K562 (cell line): ENCODE results near the gene TXNL4A. TPM values are rescaled to one million over a fixed set of nuclear protein-coding genes. Genes with fewer than 3 reads are reported as not detected.

Source experiments
- ATAC-seq: fragments of 200-7000 bp; cut with Tn5 transposase; 3 replicates; pipeline ENCODE4 v1.9.1; 2020; ENCODE audit warnings: moderate library complexity
- BruUV-seq: library from RNA; stranded (reverse); fragments of 400-500 nt; replicated peaks from 2 replicates; lab custom pipeline; 2021; lab: Mats Ljungman, UMichigan
- CTCF ChIA-PET: fragments of 300-600 bp; formaldehyde crosslinking; extraction: SDS; loops from one replicate; lab custom pipeline; 2021; ENCODE audit warnings: low intra/inter-chr PET ratio; lab: Yijun Ruan, JAX
- POLR2A ChIA-PET: fragments of 300-600, 350-650 bp; sonication (Branson Sonifier 250); formaldehyde crosslinking; extraction: SDS; loops from one replicate; lab custom pipeline; 2021; ENCODE audit warnings: antibody characterized with exemption, inconsistent platforms; lab: Yijun Ruan, JAX
- DNase-seq, 4 experiments: peaks; one replicate each; pipeline versions ENCODE4 v3.0.0 to v3.0.0-alpha.2; 2011 to 2018; ENCODE audit warnings: low spot score in 3 of 4, mixed read lengths in 3 of 4; ENCODE audit errors: extremely low read depth in 1 of 4
- FAIRE-seq: peaks from 2 replicates; lab custom pipeline; 2011; peaks lifted over from hg19 to GRCh38; lab: Jason Lieb, UNC
- H2AFZ ChIP-seq: 2 replicates; pipeline ENCODE4 v1.6.0; 2011; ENCODE audit warnings: low read depth, low read length, control low read depth, inconsistent platforms
- H3K27ac ChIP-seq: fragments of 200-600 bp; 3 replicates; pipeline ENCODE4 v1.8.0; 2011; ENCODE audit warnings: low read depth, mild to moderate bottlenecking, control low read depth, inconsistent platforms, low read length, moderate library complexity, mixed read lengths; ENCODE audit errors: extremely low read depth
- H3K27me3 ChIP-seq, 2 experiments: fragments of 300-600 bp in 1 of 2; 2 replicates in 1 of 2; 3 replicates in 1 of 2; pipeline versions ENCODE4 v1.6.0 to v1.8.0; 2011; ENCODE audit warnings: inconsistent platforms in 2 of 2, low read length in 2 of 2, mild to moderate bottlenecking in 1 of 2, mixed read lengths in 1 of 2, moderate library complexity in 1 of 2; ENCODE audit not compliant: control insufficient read depth in 2 of 2, insufficient read depth in 2 of 2
- H3K36me3 ChIP-seq: fragments of 300-600 bp; 3 replicates; pipeline ENCODE4 v1.8.0; 2011; ENCODE audit warnings: mild to moderate bottlenecking, low read length, inconsistent platforms; ENCODE audit not compliant: control insufficient read depth, insufficient read depth
- H3K4me1 ChIP-seq, 2 experiments: fragments of 200-600 bp in 1 of 2; replicated peaks in 1 of 2; 2 replicates in 1 of 2; 3 replicates in 1 of 2; pipeline versions ENCODE4 v1.5.1 to v1.8.0; 2011; ENCODE audit warnings: inconsistent platforms in 2 of 2, low read length in 2 of 2, mild to moderate bottlenecking in 1 of 2, mixed read lengths in 1 of 2, moderate library complexity in 1 of 2; ENCODE audit not compliant: control insufficient read depth in 2 of 2, insufficient read depth in 2 of 2
- H3K4me2 ChIP-seq: 2 replicates; pipeline ENCODE4 v1.6.1; 2011; ENCODE audit warnings: low read length, control low read depth, inconsistent platforms, mixed read lengths; ENCODE audit not compliant: insufficient read depth
- H3K4me3 ChIP-seq: fragments of 200-600 bp; sonication (generic), shearing (Covaris generic); 2 replicates; pipeline ENCODE4 v1.5.1; 2016; ENCODE audit warnings: control low read depth, inconsistent platforms
- H3K79me2 ChIP-seq: fragments of 200-600 bp; 3 replicates; pipeline ENCODE4 v1.8.0; 2011; ENCODE audit warnings: low read length, inconsistent platforms; ENCODE audit not compliant: control insufficient read depth, insufficient read depth
- H3K9ac ChIP-seq, 2 experiments: 2 replicates each; pipeline versions ENCODE4 v1.6.0 to v1.6.1; 2011; ENCODE audit warnings: low read depth in 2 of 2, low read length in 2 of 2, control low read depth in 1 of 2, inconsistent platforms in 1 of 2, mild to moderate bottlenecking in 1 of 2, mixed read lengths in 1 of 2; ENCODE audit not compliant: insufficient read depth in 1 of 2
- H3K9me1 ChIP-seq: one replicate; pipeline ENCODE4 v1.6.0; 2011; ENCODE audit warnings: inconsistent platforms, mild to moderate bottlenecking, low read length, moderate library complexity; ENCODE audit not compliant: control insufficient read depth, insufficient read depth
- H3K9me3 ChIP-seq: replicated peaks from 2 replicates; pipeline ENCODE4 v1.5.1; 2011; ENCODE audit warnings: low read depth, low read length, inconsistent platforms; ENCODE audit not compliant: control insufficient read depth, insufficient read depth
- H4K20me1 ChIP-seq: replicated peaks from 2 replicates; pipeline ENCODE4 v1.6.1; 2011; ENCODE audit warnings: low read length, inconsistent platforms, mixed read lengths; ENCODE audit not compliant: control insufficient read depth, insufficient read depth
- BRF1 ChIP-seq: IDR thresholded peaks from 3 replicates; pipeline ENCODE4 v1.6.1; 2011; ENCODE audit warnings: borderline replicate concordance, mild to moderate bottlenecking; ENCODE audit not compliant: insufficient read length; ENCODE audit errors: extremely low read depth
- CBX3 ChIP-seq, 2 experiments: IDR thresholded peaks; 1 replicate in 1 of 2; 2 replicates in 1 of 2; pipeline ENCODE4 v1.6.1; 2012; ENCODE audit warnings: inconsistent platforms in 2 of 2, low read length in 2 of 2, borderline replicate concordance in 1 of 2, control low read depth in 1 of 2
- CHD1 ChIP-seq: fragments of 200-600 bp; sonication (generic); IDR thresholded peaks from one replicate; pipeline ENCODE4 v1.6.1; 2012; ENCODE audit warnings: mild to moderate bottlenecking, moderate library complexity, low read length, inconsistent platforms
- ELF4 ChIP-seq: fragments of 450-650 bp; formaldehyde crosslinking; IDR thresholded peaks from 2 replicates; pipeline ENCODE4 v1.4.0; 2022; ENCODE audit warnings: missing genetic modification characterization
- NFE2 ChIP-seq: IDR thresholded peaks from 2 replicates; pipeline ENCODE4 v1.6.1; 2014; ENCODE audit warnings: antibody characterized with exemption, low read depth
- NFIX ChIP-seq: fragments of 250-450 bp; sonication (Bioruptor Pico); IDR thresholded peaks from 2 replicates; pipeline ENCODE4 v1.4.0; 2020; ENCODE audit warnings: low read depth, mild to moderate bottlenecking, moderate library complexity
- STAT5A ChIP-seq: IDR thresholded peaks from 2 replicates; pipeline ENCODE4 v1.6.1; 2012; ENCODE audit warnings: low read length, inconsistent platforms, borderline replicate concordance
- TAL1 ChIP-seq: fragments of 450-650 bp; IDR thresholded peaks from 2 replicates; pipeline ENCODE4 v1.6.1; 2016; ENCODE audit warnings: mild to moderate bottlenecking
- TRIM28 ChIP-seq: fragments of 450-650 bp; IDR thresholded peaks from 2 replicates; pipeline ENCODE4 v1.6.1; 2017
- ZNF224 ChIP-seq: sonication (generic); formaldehyde crosslinking; IDR thresholded peaks from 2 replicates; pipeline ENCODE4 v1.8.0; 2022; ENCODE audit warnings: mild to moderate bottlenecking, missing genetic modification reagents
- ZNF232 ChIP-seq: sonication (generic); formaldehyde crosslinking; IDR thresholded peaks from 2 replicates; pipeline ENCODE4 v1.8.0; 2022; ENCODE audit warnings: mild to moderate bottlenecking, missing genetic modification reagents
- ZNF695 ChIP-seq: fragments of 450-650 bp; formaldehyde crosslinking; IDR thresholded peaks from 2 replicates; pipeline ENCODE4 v1.4.0; 2020; ENCODE audit warnings: mild to moderate bottlenecking, moderate library complexity
- ZNF778 ChIP-seq: fragments of 450-650 bp; formaldehyde crosslinking; IDR thresholded peaks from 2 replicates; pipeline ENCODE4 v1.4.0; 2020; ENCODE audit warnings: mild to moderate bottlenecking, moderate library complexity
- WGBS: fragments of 100-300 bp; shearing (Covaris generic); methylation state at CpG from one replicate; pipeline ENCODE4 v1.1.6; 2016; ENCODE audit warnings: low coverage, mixed read lengths; ENCODE audit not compliant: insufficient coverage; ENCODE audit errors: missing lambda C conversion rate; 5-methylcytosine and 5-hydroxymethylcytosine counted together
- in situ Hi-C: fragments of 300-500 bp; cut with MboI; formaldehyde crosslinking; loops from 4 replicates; pipeline ENCODE4 v1.15.0; 2018; ENCODE audit warnings: inconsistent platforms, mixed read lengths
- intact Hi-C: fragments of 100-400 bp; cut with micrococcal nuclease; formaldehyde crosslinking; loops from 2 replicates; pipeline ENCODE4 v1.14.2; 2022
- polyA plus RNA-seq, 8 experiments: library from polyadenylated mRNA; depleted of rRNA in 4 of 8; stranded (reverse) in 5 of 8; unstranded in 3 of 8; fragments of >200 nt; fragmentation: Nextera tagmentation in 2 of 8; fragmentation: Illumina TruSeq in 1 of 8; extraction: Ambion mirVana in 2 of 8; extraction: Trizol in 1 of 8; gene quantifications; 2 replicates each; pipeline versions ENCODE4 v1.2.1 to v1.2.3, GENCODE V29; 2011 to 2014; ENCODE audit warnings: inconsistent platforms in 1 of 8, missing spikeins in 1 of 8
- total RNA-seq, 7 experiments: library from RNA; depleted of rRNA in 6 of 7; stranded (reverse); fragments of >200 nt in 6 of 7; fragmentation: Illumina TruSeq in 2 of 7; extraction: Trizol in 2 of 7; gene quantifications; 2 replicates each; pipeline versions ENCODE4 v1.2.1 to v1.2.3, GENCODE V29; 2011 to 2021; ENCODE audit warnings: low replicate concordance in 1 of 7
- TF ChIP-seq, protein P1 (sequence below), 2 experiments: fragments of 450-650 bp in 1 of 2; sonication (generic) in 1 of 2; formaldehyde crosslinking in 1 of 2; IDR thresholded peaks; 2 replicates each; pipeline versions ENCODE4 v1.7.1 to v1.9.0; 2016 to 2022; ENCODE audit warnings: inconsistent platforms in 1 of 2, mild to moderate bottlenecking in 1 of 2, missing genetic modification reagents in 1 of 2

TXNL4A gene
- total and polyA plus RNA-seq, 9 of the 15 experiments (the other 6 are each of a cell fraction or from before 2014, with no cell fraction given), result 27.0 to 132 (median 87.5) TPM

DNA sequence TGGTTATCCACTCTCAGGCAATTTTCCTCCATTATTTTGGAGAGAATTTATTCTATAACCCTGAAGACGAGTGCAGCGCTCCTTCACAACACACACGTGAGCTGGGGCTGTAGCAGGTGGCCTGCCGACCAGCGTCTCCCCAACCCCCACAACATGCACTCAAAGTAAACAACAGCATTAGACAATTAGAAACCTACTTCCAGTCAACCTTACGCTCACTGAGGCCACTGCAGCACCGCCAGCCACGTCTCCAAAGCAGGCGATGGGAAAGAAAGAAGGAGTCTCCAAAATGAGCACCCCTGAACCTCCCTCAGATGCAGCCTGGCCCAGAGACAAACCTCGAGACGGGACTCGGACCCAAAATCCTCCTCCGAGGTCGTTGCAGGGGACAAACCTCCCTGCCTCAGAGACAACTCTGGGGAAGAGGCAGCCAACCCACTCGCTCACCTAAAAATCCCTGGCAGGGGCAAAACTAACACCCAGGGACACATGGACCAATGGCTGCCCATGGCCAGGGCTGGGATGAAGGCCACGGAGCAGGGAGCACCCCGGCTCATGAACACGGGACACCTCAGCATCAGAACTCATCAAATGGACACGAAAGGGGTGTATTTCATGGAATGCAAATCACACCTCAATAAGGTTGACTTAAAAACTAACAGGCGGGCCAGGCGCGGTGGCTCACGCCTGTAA lies 39.5 kb downstream of the TXNL4A start:
- WGBS, result 94% methylated on average over 14 of the region's 23 CpGs
- peaks cover 7% of the 10 kb centered on the region for H4K20me1 ChIP-seq
- H3K27ac ChIP-seq, result no peak overlapping the region
- intact Hi-C loops (no loop called here), in situ Hi-C loops (no loop called here)
- no peaks in the 10 kb centered on the region for H3K36me3 ChIP-seq
- H3K4me1 ChIP-seq, result peaks cover 4 to 47% of the 10 kb centered on the region in 2 experiments; a peak in 4 of 5 replicates
- BruUV-seq, result no TSS peak
- H3K27me3 ChIP-seq, result no peaks in the 10 kb centered on the region
- H3K4me3 ChIP-seq, result no peak overlapping the region
- CTCF ChIA-PET, result no interaction called here
- POLR2A ChIA-PET, result interaction anchor here (0.9 to 1.1 kb wide), 2 partner anchors 12 to 13 kb away, joined by 3 read pairs; no protein-coding TSS in a partner anchor
- peaks cover 8% of the 10 kb centered on the region; the same call in 1 of the 3 replicates for H3K79me2 ChIP-seq
- H2AFZ ChIP-seq, result no peak overlapping the region
- no peak overlapping the region for H3K4me2 ChIP-seq
- ATAC-seq (no peak), DNase-seq (no peak), FAIRE-seq (no peak)
- no peak overlapping the region for H3K9ac ChIP-seq
- no peaks in the 10 kb centered on the region for H3K9me1 ChIP-seq
- H3K9me3 ChIP-seq, result no peaks in the 10 kb centered on the region
- TF ChIP-seq BRF1, result no peak
- TF ChIP-seq ZNF232 (CRISPR knock-in tag), result no peak
- no peak for TF ChIP-seq NFE2
- no peak for TF ChIP-seq TRIM28
- TF ChIP-seq TAL1, result no peak
- TF ChIP-seq, protein P1, sequence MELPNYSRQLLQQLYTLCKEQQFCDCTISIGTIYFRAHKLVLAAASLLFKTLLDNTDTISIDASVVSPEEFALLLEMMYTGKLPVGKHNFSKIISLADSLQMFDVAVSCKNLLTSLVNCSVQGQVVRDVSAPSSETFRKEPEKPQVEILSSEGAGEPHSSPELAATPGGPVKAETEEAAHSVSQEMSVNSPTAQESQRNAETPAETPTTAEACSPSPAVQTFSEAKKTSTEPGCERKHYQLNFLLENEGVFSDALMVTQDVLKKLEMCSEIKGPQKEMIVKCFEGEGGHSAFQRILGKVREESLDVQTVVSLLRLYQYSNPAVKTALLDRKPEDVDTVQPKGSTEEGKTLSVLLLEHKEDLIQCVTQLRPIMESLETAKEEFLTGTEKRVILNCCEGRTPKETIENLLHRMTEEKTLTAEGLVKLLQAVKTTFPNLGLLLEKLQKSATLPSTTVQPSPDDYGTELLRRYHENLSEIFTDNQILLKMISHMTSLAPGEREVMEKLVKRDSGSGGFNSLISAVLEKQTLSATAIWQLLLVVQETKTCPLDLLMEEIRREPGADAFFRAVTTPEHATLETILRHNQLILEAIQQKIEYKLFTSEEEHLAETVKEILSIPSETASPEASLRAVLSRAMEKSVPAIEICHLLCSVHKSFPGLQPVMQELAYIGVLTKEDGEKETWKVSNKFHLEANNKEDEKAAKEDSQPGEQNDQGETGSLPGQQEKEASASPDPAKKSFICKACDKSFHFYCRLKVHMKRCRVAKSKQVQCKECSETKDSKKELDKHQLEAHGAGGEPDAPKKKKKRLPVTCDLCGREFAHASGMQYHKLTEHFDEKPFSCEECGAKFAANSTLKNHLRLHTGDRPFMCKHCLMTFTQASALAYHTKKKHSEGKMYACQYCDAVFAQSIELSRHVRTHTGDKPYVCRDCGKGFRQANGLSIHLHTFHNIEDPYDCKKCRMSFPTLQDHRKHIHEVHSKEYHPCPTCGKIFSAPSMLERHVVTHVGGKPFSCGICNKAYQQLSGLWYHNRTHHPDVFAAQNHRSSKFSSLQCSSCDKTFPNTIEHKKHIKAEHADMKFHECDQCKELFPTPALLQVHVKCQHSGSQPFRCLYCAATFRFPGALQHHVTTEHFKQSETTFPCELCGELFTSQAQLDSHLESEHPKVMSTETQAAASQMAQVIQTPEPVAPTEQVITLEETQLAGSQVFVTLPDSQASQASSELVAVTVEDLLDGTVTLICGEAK (IDR thresholded peaks at IDR 0.05), result no peak
- TF ChIP-seq, protein P1 (CRISPR knock-in tag; IDR thresholded peaks at IDR 0.05), result no peak
- no peak for TF ChIP-seq ZNF695
- TF ChIP-seq ELF4 (CRISPR knock-in tag), result no peak
- TF ChIP-seq NFIX (CRISPR knock-in tag), result no peak
- no peak for TF ChIP-seq ZNF224 (CRISPR knock-in tag)
- no peak for TF ChIP-seq ZNF778 (CRISPR knock-in tag)
- TF ChIP-seq CBX3 (IDR thresholded peaks at IDR 0.05; ENCODE audit: borderline replicate concordance in 1 of 2, low read length in 2 of 2), result no peak
- TF ChIP-seq STAT5A, result no peak
- no peak for TF ChIP-seq CHD1
